Gastroesophageal sphincter (tissue), 4 donors: Measurements from ENCODE around the gene NAA10. TPM values are rescaled to one million over a fixed set of nuclear protein-coding genes. Genes with fewer than 3 reads are reported as not detected.

Experiments
- ATAC-seq: fragments of 150-250 bp; one replicate; pipeline ENCODE4 v1.9.1; 2016; ENCODE audit warnings: mild to moderate bottlenecking, moderate library complexity
- H3K27ac ChIP-seq, 4 donors: fragments of 200-600 bp; sonication (generic) in 3 of 4; 1 replicate in 3 of 4; 2 replicates in 1 of 4; pipeline ENCODE4 v1.5.1; 2016 to 2019
- H3K27me3 ChIP-seq: fragments of 200-600 bp; sonication (generic); one replicate; pipeline ENCODE4 v1.5.1; 2019
- H3K36me3 ChIP-seq, 2 donors: fragments of 200-600 bp; sonication (generic); one replicate each; pipeline ENCODE4 v1.5.1; 2019; ENCODE audit warnings: control low read depth in 1 of 2
- H3K4me1 ChIP-seq, 3 donors: fragments of 200-600 bp; sonication (generic); 1 replicate in 2 of 3; 2 replicates in 1 of 3; pipeline ENCODE4 v1.5.1; 2016 to 2019; ENCODE audit warnings: control low read depth in 2 of 3
- H3K4me3 ChIP-seq, 2 donors: fragments of 200-600 bp; sonication (generic); one replicate each; pipeline ENCODE4 v1.5.1; 2019; ENCODE audit warnings: mild to moderate bottlenecking in 1 of 2, moderate library complexity in 1 of 2
- H3K9me3 ChIP-seq, 3 donors: fragments of 200-600 bp; sonication (generic); one replicate each; pipeline ENCODE4 v1.5.1; 2017 to 2019; ENCODE audit warnings: control low read depth in 2 of 3
- CTCF ChIP-seq, 4 experiments: fragments of 200-600 bp in 2 of 4; fragments of 450-650 bp in 2 of 4; sonication (generic) in 1 of 4; IDR thresholded peaks; one replicate each; pipeline ENCODE4 v1.5.1; 2017 to 2019; ENCODE audit warnings: antibody characterized with exemption in 4 of 4, mild to moderate bottlenecking in 2 of 4, moderate library complexity in 2 of 4
- EP300 ChIP-seq: sonication (generic); formaldehyde crosslinking; IDR thresholded peaks from one replicate; pipeline ENCODE4 v1.6.1; 2017; ENCODE audit warnings: antibody characterized with exemption, mild to moderate bottlenecking
- POLR2A ChIP-seq, 2 donors: fragments of 450-650 bp; IDR thresholded peaks; one replicate each; pipeline ENCODE4 v1.6.1; 2017; ENCODE audit warnings: antibody characterized with exemption in 2 of 2, mild to moderate bottlenecking in 2 of 2, moderate library complexity in 1 of 2
- POLR2AphosphoS5 ChIP-seq: sonication (generic); formaldehyde crosslinking; IDR thresholded peaks from one replicate; pipeline ENCODE4 v1.6.1; 2017; ENCODE audit warnings: antibody characterized with exemption
- WGBS, 2 donors: methylation state at CpG; one replicate each; pipeline ENCODE4 v1.1.5; 2018; ENCODE audit warnings: low coverage in 1 of 2; 5-methylcytosine and 5-hydroxymethylcytosine counted together
- total RNA-seq, 4 donors: library from RNA; depleted of rRNA; stranded (reverse); fragments of >200 nt; gene quantifications; one replicate each; pipeline ENCODE4 v1.1.0, GENCODE V29; 2016

NAA10 gene
- total RNA-seq, 4 donors from 2014 or later: 68.3 to 103 (median 89.2) TPM

DNA sequence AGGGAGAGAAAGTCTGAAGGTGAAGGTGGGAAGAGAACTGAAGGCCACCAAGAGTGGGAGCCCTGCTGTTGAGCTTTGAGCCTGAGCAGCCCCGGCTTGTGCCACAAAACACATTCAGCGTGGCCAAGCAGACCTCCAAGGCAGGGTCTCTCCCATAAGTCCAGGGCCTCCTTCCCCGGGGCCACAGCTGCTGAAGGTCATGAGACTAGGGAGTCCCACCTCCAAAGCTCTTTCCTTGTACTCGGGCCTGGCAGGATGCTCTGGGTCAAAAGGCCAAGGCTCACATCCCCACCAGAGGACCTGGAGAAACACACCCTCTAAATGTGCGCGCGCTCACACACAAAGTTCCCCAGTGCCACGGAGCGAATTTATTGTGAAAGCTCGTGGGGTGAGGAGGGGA lies 5.3 kb downstream of the NAA10 start:
- Histone ChIP-seq H3K27me3 (no peaks in the 10 kb centered on the region), H3K36me3 (peaks cover 0 to 34% of the 10 kb centered on the region in 2 donors), H3K9me3 (no peaks in the 10 kb centered on the region), H3K4me1 (peaks cover 0 to 53% (median 15%) of the 10 kb centered on the region in 3 donors), H3K4me3 (no peak overlapping the region), H3K27ac (peak overlapping the region in 3 of 4 donors; percentile 28 to 74 (median 64))
- WGBS, 2 donors: no CpG with 5 or more reads among the region's 10 CpGs
- ATAC-seq: no peak
- no peak for TF ChIP-seq POLR2AphosphoS5
- no peak for TF ChIP-seq EP300
- no peak for TF ChIP-seq POLR2A (IDR thresholded peaks at IDR 0.05)
- TF ChIP-seq CTCF (IDR thresholded peaks at IDR 0.05): no peak

GRCh38 chrX:153928846-153929245 lies 6.0 kb downstream of the NAA10 start:
- Histone ChIP-seq H3K4me1 (peaks cover 0 to 55% (median 13%) of the 10 kb centered on the region in 3 donors), H3K27me3 (no peaks in the 10 kb centered on the region), H3K4me3 (peak overlapping the region in 1 of 2 donors; percentile 12), H3K27ac (peak overlapping the region; percentile 47 to 74 (median 67)), H3K9me3 (no peaks in the 10 kb centered on the region), H3K36me3 (peaks cover 0 to 34% of the 10 kb centered on the region in 2 donors)
- no peak for TF ChIP-seq POLR2AphosphoS5
- no peak for ATAC-seq
- WGBS, 2 donors: 89% methylated on average over 3 of the region's 9 CpGs; no CpG with 5 or more reads in 1 of the 2 donors

DNA sequence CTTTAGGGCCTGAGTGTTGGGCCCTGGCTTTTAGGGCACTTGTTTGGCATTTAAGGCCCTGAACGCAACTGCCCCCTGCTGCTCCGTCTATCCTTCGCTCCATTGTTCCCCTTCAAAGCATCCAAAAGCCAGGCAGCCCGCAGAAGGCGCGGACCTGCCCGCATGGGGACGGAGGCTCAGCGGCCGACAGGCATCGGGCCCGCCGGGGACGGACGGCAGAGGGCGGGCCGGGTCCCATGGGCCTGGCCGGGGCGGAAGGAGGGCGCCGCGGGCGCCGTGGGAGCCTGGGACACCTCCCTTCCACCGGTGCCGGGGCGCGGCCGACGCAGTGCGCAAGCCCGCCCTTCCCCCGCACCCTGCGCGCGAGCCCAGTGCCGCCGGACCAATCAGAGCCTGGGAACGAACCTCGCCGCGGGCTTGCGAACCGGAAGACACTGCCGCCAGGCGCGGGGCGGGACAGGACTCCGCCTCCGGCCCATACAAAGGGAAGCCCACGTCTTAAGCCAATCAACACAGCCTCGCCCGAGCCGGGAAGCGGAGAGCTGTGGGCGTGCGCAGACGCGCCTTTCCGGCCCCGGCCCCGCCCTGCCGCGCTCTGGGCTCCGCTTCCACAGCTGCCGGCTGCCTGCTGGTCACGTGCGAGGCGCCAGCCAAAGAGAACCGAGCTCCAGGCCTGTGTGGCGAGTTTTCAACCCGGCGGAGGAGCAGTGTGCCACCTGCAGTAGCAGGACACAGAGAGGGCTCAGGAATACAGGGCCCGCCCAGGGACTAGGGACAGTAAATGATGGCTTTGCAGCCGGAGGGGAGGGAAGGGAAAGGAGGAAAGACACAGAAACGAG lies 6.7 kb downstream of the NAA10 start:
- Histone ChIP-seq H3K27ac (peak overlapping the region; percentile 88 to 96 (median 91)), H3K36me3 (peaks cover 0 to 34% of the 10 kb centered on the region in 2 donors), H3K27me3 (no peaks in the 10 kb centered on the region), H3K4me3 (peak overlapping the region; percentile 62 to 69), H3K4me1 (peaks cover 0 to 56% (median 14%) of the 10 kb centered on the region in 3 donors), H3K9me3 (no peaks in the 10 kb centered on the region)
- ATAC-seq: peak; percentile 95
- TF ChIP-seq POLR2AphosphoS5 (peak; percentile 12), EP300 (no peak), POLR2A (IDR thresholded peaks at IDR 0.05) (peak; percentile 88 to 90), CTCF (IDR thresholded peaks at IDR 0.05) (peak in 3 of 4 experiments; percentile 22 to 45 (median 32))
- no CpG with 5 or more reads among the region's 76 CpGs for WGBS, 2 donors

- WGBS, 2 donors: 35% methylated on average over 2 of the region's 8 CpGs; no CpG with 5 or more reads in 1 of the 2 donors
These were observed 7.2 kb downstream of the NAA10 start for GRCh38 chrX:153927672-153927921.

More at GRCh38 chrX:153927672-153927921, 7.2 kb downstream of the NAA10 start:
- no peaks in the 10 kb centered on the region for H3K9me3 ChIP-seq
- H3K4me1 ChIP-seq: peaks cover 0 to 61% (median 16%) of the 10 kb centered on the region in 3 donors
- no peak for ATAC-seq
- H3K27me3 ChIP-seq: no peaks in the 10 kb centered on the region
- TF ChIP-seq POLR2AphosphoS5: no peak
- no peak for TF ChIP-seq EP300
- no peak for TF ChIP-seq CTCF (IDR thresholded peaks at IDR 0.05)
- TF ChIP-seq POLR2A (IDR thresholded peaks at IDR 0.05): no peak
- peak overlapping the region; percentile 62 to 69 for H3K4me3 ChIP-seq
- peak overlapping the region; percentile 88 to 96 (median 91) for H3K27ac ChIP-seq
- peaks cover 0 to 32% of the 10 kb centered on the region in 2 donors for H3K36me3 ChIP-seq
